ENCODE measurements around the gene SLIT3. TPM values are rescaled to one million over a fixed set of nuclear protein-coding genes. Genes with fewer than 3 reads are reported as not detected.

SLIT3 gene
- total and polyA plus RNA-seq, 9 of the 15 experiments (the other 6 are each of a cell fraction or from before 2014, with no cell fraction given), result 0.01 to 0.04 TPM; not detected in 7

GRCh38 chr5:169083394-169084018 lies 217.4 kb downstream of the SLIT3 start:
- in situ Hi-C loops (cut with MboI) (no loop called here), intact Hi-C loops (cut with micrococcal nuclease) (no loop called here)
- Histone ChIP-seq H3K4me1 (replicated peaks in 1 of 2; ENCODE audit: control insufficient read depth in 2 of 2, insufficient read depth in 2 of 2, low read length in 2 of 2) (no peaks in the 10 kb centered on the region), H3K4me3 (no peak overlapping the region), H3K36me3 (ENCODE audit: control insufficient read depth, insufficient read depth, low read length) (no peaks in the 10 kb centered on the region), H3K9ac (ENCODE audit: insufficient read depth in 1 of 2, low read depth in 2 of 2, low read length in 2 of 2) (no peak overlapping the region), H3K4me2 (ENCODE audit: insufficient read depth, low read length) (no peak overlapping the region), H3K79me2 (ENCODE audit: control insufficient read depth, insufficient read depth, low read length) (no peaks in the 10 kb centered on the region), H2AFZ (ENCODE audit: low read depth, low read length) (no peak overlapping the region), H3K9me3 (replicated peaks; ENCODE audit: control insufficient read depth, insufficient read depth, low read depth, low read length) (no peaks in the 10 kb centered on the region), H3K27ac (ENCODE audit: extremely low read depth, low read depth, low read length) (no peak overlapping the region), H3K27me3 (ENCODE audit: control insufficient read depth in 2 of 2, insufficient read depth in 2 of 2, low read length in 2 of 2) (peaks cover 0 to 10% of the 10 kb centered on the region in 2 experiments; a peak in 1 of 5 replicates), H4K20me1 (replicated peaks; ENCODE audit: control insufficient read depth, insufficient read depth, low read length) (no peaks in the 10 kb centered on the region), H3K9me1 (ENCODE audit: control insufficient read depth, insufficient read depth, low read length) (no peaks in the 10 kb centered on the region)
- TF ChIP-seq ZNF175 (CRISPR knock-in tag; IDR thresholded peaks at IDR 0.05; ENCODE audit: low read depth), result no peak
- no peak for TF ChIP-seq RERE (CRISPR knock-in tag; IDR thresholded peaks at IDR 0.05; ENCODE audit: borderline replicate concordance)
- no peak for TF ChIP-seq ZBTB8A (IDR thresholded peaks at IDR 0.05; ENCODE audit: partially characterized antibody)
- TF ChIP-seq HNRNPL (IDR thresholded peaks at IDR 0.05; ENCODE audit: low read depth, low read length), result no peak
- TF ChIP-seq NCOA1 (IDR thresholded peaks at IDR 0.05; ENCODE audit: low read depth), result no peak
- no peak for TF ChIP-seq ZNF212 (CRISPR knock-in tag; IDR thresholded peaks at IDR 0.05)
- no peak for TF ChIP-seq L3MBTL2 (IDR thresholded peaks at IDR 0.05)
- CTCF ChIA-PET (ENCODE audit: low intra/inter-chr PET ratio), result no interaction called here
- no TSS peak for BruUV-seq (replicated peaks)
- FAIRE-seq (no peak), ATAC-seq (no peak), DNase-seq (ENCODE audit: extremely low read depth in 1 of 4, low spot score in 3 of 4) (no peak)
- POLR2A ChIA-PET, result no interaction called here
- 0% methylated on average over 8 of the region's 8 CpGs for WGBS (ENCODE audit: insufficient coverage, low coverage, missing lambda C conversion rate)
